Stimulated activated CD4-positive, alpha-beta T cell treated with anti-CD3 and anti-CD28 coated beads, Interleukin-12 subunit alpha, Interleukin-12 subunit beta, amount 100 ng/mL, for 24 hours (primary cell): Measurements from ENCODE around the gene ZCCHC14.

ENCODE experiments used
- DNase-seq, 2 experiments: peaks; one replicate each; pipeline ENCODE4 v3.0.0-alpha.2; 2020; ENCODE audit warnings: low read depth in 2 of 2

ZCCHC14 gene

GRCh38 chr16:87457709-87458423 lies 35.0 kb downstream of the ZCCHC14 start:
- DNase-seq: peak in 1 of 2 experiments; percentile 41

- no peak for DNase-seq
These were observed 35.7 kb downstream of the ZCCHC14 start for GRCh38 chr16:87457061-87457611.

GRCh38 chr16:87454391-87454790 lies 38.4 kb downstream of the ZCCHC14 start:
- no peak for DNase-seq

GRCh38 chr16:87453326-87453725 lies 39.5 kb downstream of the ZCCHC14 start:
- DNase-seq: no peak

- DNase-seq: no peak
These were observed 41.1 kb downstream of the ZCCHC14 start for GRCh38 chr16:87451563-87452210.

DNA sequence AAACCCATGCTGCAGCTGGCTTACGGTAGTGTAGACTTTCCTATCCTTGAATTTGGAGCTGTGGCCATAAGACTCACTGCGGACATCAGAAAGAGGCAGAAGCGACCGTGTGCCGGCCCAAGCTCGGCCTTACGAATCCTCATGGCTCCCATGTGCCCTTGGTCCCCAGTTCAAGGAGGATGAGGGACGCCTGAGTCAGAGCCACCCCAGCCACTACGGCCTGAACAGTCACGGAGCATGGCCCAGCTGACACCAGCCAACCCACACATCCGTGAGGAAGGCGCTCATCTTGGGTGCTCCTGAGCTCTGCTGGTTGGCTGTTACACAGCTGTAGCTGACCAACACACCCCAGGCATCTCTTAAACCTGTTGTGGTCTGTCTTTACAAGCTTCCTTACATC lies 44.0 kb downstream of the ZCCHC14 start:
- no peak for DNase-seq

DNA sequence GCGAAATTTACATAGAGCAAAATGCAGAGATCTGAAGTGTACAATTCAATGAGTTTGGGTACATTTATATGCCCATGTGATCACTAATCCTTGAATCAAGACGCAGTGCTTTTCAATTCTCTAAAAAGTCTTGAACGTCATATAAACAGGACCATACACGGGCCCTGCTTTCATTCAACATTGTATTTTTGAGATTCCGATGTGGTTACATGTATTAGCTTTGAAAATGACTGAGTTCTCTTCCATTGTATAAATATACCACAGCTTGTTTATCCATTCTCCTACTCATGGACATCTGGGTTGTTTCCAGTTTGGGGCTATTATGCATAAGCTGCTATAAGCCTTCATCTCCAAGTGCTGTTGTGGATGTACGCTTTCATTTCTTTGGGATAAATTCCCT lies 45.5 kb downstream of the ZCCHC14 start:
- no peak for DNase-seq

DNA sequence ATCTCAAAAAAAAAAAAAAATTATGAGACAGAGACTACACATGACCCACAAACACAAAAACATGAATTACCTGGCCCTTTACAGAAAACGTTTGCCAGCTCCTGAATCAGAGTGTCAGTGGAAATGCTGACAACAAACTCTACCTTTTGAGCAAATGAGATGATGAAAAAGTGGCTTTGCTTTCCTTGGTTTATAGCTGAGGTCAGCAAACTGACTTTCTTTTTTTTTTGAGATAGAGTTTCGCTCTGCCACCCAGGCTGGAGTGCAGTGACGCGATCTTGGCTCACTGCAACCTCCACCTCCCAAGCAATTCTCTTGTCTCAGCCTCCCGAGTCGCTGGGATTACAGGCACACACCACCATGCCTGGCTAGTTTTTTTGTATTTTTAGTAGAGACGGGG lies 46.3 kb downstream of the ZCCHC14 start:
- DNase-seq: no peak

DNA sequence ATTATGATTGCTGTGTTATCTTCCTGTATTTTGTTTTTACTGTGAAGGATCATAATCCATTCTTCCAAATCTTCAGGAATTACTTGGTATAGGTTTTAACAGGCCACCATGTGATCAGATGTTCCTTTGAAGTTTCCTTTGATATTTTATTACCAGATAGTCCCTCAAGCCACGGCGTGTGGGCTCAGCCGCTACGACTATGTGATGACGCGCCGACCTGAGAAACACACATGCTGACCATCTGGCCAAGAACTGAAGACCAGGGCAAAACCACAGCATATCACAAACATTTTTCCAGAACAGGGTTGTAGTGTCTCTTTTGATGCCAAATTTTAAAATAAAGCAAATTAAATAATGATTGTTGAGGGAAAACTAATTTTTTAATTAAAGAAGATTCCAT lies 47.3 kb downstream of the ZCCHC14 start:
- no peak for DNase-seq

DNA sequence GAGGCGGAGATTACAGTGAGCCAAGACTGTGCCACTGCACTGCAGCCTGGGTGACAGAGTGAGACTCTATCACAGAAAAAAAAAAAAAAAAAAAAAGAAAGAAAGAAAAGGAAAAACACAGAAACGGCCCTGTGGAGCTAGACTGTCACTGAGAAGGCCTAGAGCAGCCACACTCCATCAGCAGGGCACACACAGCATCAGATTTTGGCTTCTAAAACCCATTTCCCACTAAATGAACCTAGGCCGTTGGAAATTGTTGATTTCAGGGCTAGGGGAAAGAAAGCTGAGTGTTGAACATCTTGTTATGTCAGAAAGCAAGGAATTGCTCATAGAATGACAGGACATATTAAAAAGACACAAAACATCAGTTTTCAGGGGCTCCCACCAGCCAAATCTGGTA lies 48.9 kb downstream of the ZCCHC14 start:
- DNase-seq: no peak

DNA sequence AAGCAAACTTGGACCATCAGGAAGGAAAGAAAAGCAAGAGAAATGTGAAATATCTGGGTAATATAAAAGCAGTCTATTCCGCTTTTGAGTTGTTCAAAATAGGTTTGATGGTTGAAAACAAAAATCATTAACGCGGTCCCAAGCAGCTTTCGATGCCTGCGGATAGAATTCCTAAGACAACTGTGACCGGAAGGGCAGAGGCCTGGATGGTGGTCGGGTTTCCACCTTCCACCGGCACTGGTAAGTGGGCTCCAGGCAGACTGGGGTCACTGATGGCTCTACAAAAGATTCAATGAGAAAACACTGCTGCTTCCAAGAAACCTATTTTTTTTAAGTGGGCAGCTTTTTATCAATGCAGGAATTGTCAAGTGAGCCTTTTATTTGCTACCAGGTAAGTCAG lies 49.8 kb downstream of the ZCCHC14 start:
- no peak for DNase-seq

DNA sequence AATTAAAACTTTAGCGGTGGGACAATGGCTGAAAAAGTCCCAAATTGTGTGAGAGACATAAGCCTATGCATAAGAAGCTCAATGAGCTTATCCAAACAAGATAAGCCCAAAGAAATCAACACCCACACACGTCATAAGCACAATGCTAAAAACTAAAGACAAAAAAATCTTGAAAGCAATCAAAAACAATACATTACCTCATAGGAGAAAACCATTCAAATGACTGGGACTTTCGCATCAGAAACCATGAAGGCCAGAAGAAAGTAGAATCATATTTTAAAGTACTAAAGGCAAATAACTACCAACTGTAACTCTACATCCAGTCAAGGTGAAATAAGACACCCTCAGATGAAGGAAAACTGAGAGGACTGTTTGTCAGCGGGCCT lies 50.2 kb downstream of the ZCCHC14 start:
- DNase-seq: no peak

GRCh38 chr16:87441886-87442580 lies 50.8 kb downstream of the ZCCHC14 start:
- no peak for DNase-seq

GRCh38 chr16:87439926-87440325 lies 52.9 kb downstream of the ZCCHC14 start:
- no peak for DNase-seq

GRCh38 chr16:87438611-87438985 lies 54.2 kb downstream of the ZCCHC14 start:
- DNase-seq: no peak

DNA sequence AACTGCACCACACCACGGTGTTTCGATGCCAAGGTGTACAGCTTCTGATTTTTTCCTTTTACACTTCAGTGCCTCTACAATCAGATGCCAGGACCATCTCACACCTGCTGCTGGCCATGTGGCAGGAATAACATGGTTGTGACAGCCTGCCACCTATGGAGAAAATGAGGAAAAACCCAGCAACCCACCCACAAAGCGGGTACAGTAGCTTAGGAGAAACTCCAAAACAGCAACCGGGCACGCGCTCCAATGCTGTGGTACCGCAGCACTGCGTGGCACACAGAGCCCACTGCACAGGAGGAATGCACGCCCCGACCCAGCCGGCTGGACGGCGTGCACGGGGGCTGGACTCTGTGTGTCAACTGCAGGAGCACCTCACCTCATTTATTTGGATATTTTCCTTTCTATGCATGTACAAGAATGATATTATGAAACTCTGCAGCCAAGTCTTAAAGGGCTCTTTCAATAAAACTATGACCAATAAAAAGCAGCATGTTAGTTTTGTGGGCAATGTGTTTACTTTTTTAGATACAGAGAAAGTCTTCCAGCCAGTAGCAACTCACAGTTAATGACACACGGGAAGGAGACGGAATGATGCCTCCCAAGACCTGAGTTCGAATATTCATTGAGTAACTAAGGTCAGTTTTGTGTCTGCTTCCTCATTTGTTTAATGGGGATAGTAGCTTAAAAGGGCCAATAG lies 54.8 kb downstream of the ZCCHC14 start:
- DNase-seq: no peak

GRCh38 chr16:87437327-87437726 lies 55.5 kb downstream of the ZCCHC14 start:
- no peak for DNase-seq

DNA sequence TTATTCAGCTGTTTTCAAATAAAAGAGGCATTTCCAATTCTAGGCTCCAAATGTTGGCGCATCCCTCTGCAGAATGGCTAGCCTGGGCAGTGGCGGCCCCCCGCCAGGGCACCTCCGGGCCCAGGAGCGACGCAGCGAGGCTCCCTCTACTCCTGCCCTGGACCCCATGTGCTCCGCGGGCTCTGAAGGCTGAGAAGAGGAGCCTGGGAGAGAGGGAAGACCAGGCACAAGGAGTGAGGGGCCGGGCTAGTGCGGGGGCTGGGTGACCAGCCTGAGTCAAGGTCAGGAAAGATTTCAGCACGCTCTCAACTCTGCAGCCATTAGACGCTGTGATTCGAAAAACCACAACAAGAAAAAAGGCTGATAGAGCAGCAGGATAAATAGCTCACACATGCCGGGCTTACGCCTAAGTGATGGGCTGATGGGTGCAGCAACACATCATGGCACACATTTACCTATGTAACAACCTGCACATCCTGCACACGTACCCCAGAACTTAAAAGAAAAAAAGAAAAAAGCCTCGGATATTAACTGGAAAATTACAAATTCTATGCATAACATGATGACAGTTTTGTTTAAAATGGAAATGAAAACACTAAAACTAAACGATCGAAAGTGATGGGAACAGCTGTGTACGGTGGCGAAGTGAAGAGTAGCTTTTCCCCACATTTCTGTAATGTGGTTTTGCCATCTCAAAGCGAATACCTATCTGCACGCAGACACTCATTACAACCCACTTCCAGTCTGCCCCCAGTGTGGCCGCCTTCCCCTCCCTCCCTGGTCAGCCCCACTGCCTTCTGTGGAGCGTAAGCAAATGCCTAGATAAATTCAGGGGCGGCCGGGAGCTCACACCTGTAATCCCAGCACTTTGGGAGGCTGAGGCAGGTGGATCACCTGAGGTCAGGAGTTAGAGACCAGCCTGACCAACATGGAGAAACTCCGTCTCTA lies 56.3 kb downstream of the ZCCHC14 start:
- DNase-seq: peak in 1 of 2 experiments; percentile 34

DNA sequence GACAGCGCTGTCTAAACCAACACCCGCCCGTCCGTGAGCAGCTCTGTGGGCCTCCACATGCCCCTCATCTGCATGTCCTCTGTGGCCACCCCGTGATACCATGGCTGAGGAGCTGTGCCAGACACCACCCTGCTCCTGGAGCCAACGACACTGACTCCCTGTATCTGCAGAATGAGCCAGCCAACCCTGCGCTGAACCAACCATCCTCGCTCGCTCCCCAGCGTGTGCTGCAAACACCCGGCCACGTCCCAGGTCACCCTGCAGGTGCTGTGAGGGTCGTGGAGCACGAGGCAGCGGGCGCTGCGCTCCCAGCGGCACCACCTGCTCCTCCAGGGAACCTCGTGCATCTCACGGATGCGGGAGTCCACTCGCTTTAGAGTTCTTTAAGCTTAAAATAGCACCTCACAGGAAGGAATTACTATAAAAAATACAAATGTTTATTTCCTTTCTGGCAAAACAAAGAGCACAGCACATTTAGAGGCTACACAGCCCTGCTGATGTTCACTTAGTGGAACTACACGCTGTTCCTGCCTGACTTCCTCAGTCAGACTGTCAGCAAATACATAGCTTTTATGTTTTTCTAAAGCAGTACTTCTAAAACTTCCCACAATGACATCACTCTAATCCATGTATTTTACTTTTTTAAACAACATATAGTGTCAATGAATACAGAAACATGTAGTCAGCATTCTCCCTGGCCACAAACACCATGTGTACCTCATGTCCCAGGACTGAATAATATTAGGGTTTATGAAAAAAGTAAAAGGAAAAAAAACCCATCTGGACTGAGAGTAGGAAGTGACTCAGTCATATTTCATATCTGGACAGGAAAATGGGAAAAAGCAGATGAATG lies 57.2 kb downstream of the ZCCHC14 start:
- no peak for DNase-seq

GRCh38 chr16:87434146-87434667 lies 58.6 kb downstream of the ZCCHC14 start:
- DNase-seq: no peak
